Calu3 (cell line): Measurements from ENCODE around the gene ALDOA. TPM values are rescaled to one million over a fixed set of nuclear protein-coding genes. Genes with fewer than 3 reads are reported as not detected.
"Not testable (repeated sequence)": the region's sequence is repeated elsewhere in the genome, so short reads cannot be mapped to it uniquely, and the experiment has no call there.

Source experiments
- BruUV-seq: library from RNA; stranded (reverse); fragments of 400-500 nt; replicated peaks from 2 replicates; lab custom pipeline; 2021; lab: Mats Ljungman, UMichigan
- CTCF ChIA-PET: fragments of 300-600 bp; sonication (Branson Sonifier 250); formaldehyde crosslinking; loops from one replicate; lab custom pipeline; 2022; ENCODE audit warnings: antibody characterized with exemption; lab: Charles Lee
- DNase-seq: peaks from one replicate; pipeline ENCODE4 v3.0.0; 2022
- H3K27ac Mint-ChIP-seq: one replicate; pipeline ENCODE4 v1.8.0; 2022; ENCODE audit warnings: mixed read lengths; ENCODE audit not compliant: unreplicated experiment
- H3K27me3 Mint-ChIP-seq: one replicate; pipeline ENCODE4 v1.8.0; 2022; ENCODE audit warnings: mixed read lengths; ENCODE audit not compliant: unreplicated experiment
- H3K36me3 Mint-ChIP-seq: one replicate; pipeline ENCODE4 v1.8.0; 2022; ENCODE audit warnings: mild to moderate bottlenecking, moderate library complexity, mixed read lengths; ENCODE audit not compliant: insufficient read depth, unreplicated experiment
- H3K4me1 Mint-ChIP-seq: one replicate; pipeline ENCODE4 v1.8.0; 2022; ENCODE audit warnings: mild to moderate bottlenecking, low read depth, mixed read lengths; ENCODE audit not compliant: unreplicated experiment
- H3K4me3 Mint-ChIP-seq: one replicate; pipeline ENCODE4 v1.8.0; 2022; ENCODE audit warnings: mild to moderate bottlenecking, low read depth, moderate library complexity, mixed read lengths; ENCODE audit not compliant: unreplicated experiment
- H3K9me3 Mint-ChIP-seq: one replicate; pipeline ENCODE4 v1.8.0; 2022; ENCODE audit warnings: low read depth, mixed read lengths; ENCODE audit not compliant: unreplicated experiment
- intact Hi-C: fragments of 100-400 bp; cut with micrococcal nuclease; formaldehyde crosslinking; loops from one replicate; pipeline ENCODE4 v1.10.0; 2022; ENCODE audit not compliant: unreplicated experiment
- total RNA-seq: library from RNA; stranded (reverse); gene quantifications from 2 replicates; pipeline ENCODE4 v1.2.3, GENCODE V29; 2022
- TF ChIP-seq, protein P1 (sequence below): fragments of 200-600 bp; IDR thresholded peaks from one replicate; pipeline ENCODE4 v1.8.0; 2022; ENCODE audit warnings: antibody characterized with exemption; ENCODE audit not compliant: unreplicated experiment

Gene ALDOA
- total RNA-seq, 1 experiment from 2014 or later: 1,562 TPM

DNA sequence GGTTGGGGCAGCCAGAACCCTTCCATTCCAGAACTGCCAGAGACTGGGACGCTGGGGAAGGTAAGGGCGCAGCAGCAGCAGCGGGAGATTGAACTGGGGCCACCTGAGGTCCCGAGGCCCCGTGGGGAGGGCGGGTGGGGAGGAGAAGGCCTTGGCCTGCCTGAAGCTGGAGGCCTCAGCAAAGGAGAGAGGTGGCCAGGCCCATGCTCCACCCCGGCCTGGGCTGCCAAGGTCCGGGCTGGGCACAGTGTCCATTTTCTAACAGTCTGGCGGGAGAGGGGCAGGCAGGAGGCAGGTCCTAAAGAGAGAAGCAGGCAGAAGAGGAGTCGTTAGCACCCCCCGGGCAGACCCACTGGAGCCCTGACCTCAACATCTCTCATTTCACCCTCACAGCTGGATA lies 48.9 kb downstream of the ALDOA start:
- H3K9me3 Mint-ChIP-seq: no peaks in the 10 kb centered on the region
- no TSS peak for BruUV-seq
- no peak for DNase-seq
- TF ChIP-seq, protein P1, sequence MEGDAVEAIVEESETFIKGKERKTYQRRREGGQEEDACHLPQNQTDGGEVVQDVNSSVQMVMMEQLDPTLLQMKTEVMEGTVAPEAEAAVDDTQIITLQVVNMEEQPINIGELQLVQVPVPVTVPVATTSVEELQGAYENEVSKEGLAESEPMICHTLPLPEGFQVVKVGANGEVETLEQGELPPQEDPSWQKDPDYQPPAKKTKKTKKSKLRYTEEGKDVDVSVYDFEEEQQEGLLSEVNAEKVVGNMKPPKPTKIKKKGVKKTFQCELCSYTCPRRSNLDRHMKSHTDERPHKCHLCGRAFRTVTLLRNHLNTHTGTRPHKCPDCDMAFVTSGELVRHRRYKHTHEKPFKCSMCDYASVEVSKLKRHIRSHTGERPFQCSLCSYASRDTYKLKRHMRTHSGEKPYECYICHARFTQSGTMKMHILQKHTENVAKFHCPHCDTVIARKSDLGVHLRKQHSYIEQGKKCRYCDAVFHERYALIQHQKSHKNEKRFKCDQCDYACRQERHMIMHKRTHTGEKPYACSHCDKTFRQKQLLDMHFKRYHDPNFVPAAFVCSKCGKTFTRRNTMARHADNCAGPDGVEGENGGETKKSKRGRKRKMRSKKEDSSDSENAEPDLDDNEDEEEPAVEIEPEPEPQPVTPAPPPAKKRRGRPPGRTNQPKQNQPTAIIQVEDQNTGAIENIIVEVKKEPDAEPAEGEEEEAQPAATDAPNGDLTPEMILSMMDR: no peak
- H3K36me3 Mint-ChIP-seq: peaks cover 29% of the 10 kb centered on the region
- CTCF ChIA-PET: no interaction called here
- no peak overlapping the region for H3K4me3 Mint-ChIP-seq
- peak overlapping the region; percentile 64 for H3K27ac Mint-ChIP-seq
- intact Hi-C loops: no loop called here
- peaks cover 36% of the 10 kb centered on the region for H3K4me1 Mint-ChIP-seq
- H3K27me3 Mint-ChIP-seq: no peaks in the 10 kb centered on the region

DNA sequence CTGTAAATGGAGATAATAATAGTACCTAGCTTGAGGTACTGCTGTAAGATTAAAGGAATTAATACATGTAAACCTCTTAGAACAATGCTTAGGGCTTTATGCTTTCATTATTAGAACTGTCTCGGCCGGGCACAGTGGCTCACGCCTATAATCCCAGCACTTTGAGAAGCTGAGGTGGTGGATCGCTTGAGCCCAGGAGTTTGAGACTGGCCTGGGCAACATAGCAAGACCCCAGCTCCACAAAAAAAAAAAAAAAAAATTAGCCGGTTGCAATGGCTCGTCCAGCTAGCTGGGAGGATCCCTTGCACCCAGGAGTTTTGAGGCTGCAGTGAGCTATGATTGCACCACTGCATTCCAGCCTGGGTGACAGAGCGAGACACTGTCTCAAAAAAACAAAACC lies 49.3 kb downstream of the ALDOA start:
- CTCF ChIA-PET, H3K27ac Mint-ChIP-seq, intact Hi-C loops, BruUV-seq, H3K9me3 Mint-ChIP-seq, H3K27me3 Mint-ChIP-seq, H3K4me3 Mint-ChIP-seq, DNase-seq: not testable (repeated sequence)
- peaks cover 40% of the 10 kb centered on the region for H3K4me1 Mint-ChIP-seq
- peaks cover 33% of the 10 kb centered on the region for H3K36me3 Mint-ChIP-seq

DNA sequence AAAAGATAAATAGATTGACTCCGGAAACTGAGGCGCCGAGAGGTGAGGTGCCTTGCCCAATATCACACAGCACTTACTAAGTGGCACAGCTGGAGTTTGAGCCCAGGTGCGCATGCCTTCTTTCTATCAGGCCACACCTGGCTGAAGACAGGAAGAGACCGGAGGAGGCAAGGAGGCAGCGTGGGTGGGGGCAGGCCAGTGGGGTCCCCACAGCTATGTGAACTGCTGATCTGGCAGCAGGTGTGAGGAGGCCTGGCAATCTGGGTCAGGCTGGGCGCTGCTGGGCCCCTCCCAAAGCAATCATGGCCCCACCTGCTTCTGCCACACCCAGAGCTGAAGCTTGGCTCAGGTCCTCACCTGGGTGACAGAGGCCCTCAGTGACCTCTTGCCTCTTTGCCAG lies 49.7 kb downstream of the ALDOA start:
- TF ChIP-seq, protein P1: no peak
- Mint-ChIP-seq H3K4me3 (no peak overlapping the region), H3K27me3 (no peaks in the 10 kb centered on the region), H3K9me3 (no peaks in the 10 kb centered on the region), H3K4me1 (peaks cover 44% of the 10 kb centered on the region), H3K36me3 (peaks cover 37% of the 10 kb centered on the region), H3K27ac (no peak overlapping the region)
- CTCF ChIA-PET: interaction anchor here (1.0 kb wide), 1 partner anchor 23 kb away, joined by 6 read pairs; no protein-coding TSS in a partner anchor
- intact Hi-C loops: no loop called here
- DNase-seq: peak; percentile 42
- no TSS peak for BruUV-seq

DNA sequence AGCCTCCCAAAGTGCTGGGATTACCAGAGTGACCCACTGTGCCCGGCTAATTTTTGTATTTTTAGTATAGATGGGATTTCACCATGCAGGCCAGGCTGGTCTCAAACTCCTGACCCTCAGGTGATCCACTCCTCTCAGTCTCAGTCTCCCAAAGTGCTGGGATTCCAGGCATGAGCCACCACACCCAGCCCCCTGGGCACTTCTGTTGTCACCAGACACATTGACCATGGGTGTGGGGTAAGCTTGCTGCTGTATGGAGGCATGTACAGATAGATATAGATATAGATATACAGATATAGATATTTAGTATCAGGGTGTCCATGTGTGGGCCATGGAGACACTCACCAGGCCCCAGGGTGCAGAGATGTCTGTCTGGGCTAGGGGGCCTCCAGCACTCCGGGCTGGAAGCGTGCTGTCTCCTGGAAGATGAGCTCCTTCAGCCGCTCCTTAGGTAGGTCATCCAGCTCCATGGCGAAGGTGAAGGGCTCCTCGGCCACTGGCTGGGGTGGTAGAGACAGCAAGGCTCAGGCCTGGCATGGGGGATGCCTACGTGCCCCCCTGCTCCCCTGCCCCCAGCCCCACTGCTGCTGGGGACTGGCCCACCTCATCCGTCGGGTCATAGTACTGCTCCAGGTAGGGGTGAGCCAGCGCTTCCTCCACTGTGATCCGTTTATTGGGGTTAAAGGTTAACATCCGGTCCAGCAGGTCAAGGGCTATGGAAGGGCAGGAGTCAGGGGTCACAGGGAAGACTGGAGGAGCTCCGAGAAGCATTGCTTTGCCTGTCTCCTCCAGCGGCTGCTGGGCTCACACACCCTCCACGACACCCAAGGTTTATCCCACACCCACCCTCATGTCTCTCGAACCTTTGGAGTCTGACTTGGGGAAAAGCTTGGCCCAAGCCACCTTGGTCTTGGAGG lies 51.0 kb downstream of the ALDOA start:
- Mint-ChIP-seq H3K9me3 (no peaks in the 10 kb centered on the region), H3K27ac (no peak overlapping the region), H3K4me3 (no peak overlapping the region), H3K4me1 (peaks cover 55% of the 10 kb centered on the region), H3K27me3 (no peaks in the 10 kb centered on the region), H3K36me3 (peaks cover 43% of the 10 kb centered on the region)
- CTCF ChIA-PET: interaction anchor here (1.0 kb wide), 1 partner anchor 24 kb away, joined by 6 read pairs; no protein-coding TSS in a partner anchor
- intact Hi-C loops: no loop called here
- TF ChIP-seq, protein P1: no peak
- no peak for DNase-seq
- no TSS peak for BruUV-seq

DNA sequence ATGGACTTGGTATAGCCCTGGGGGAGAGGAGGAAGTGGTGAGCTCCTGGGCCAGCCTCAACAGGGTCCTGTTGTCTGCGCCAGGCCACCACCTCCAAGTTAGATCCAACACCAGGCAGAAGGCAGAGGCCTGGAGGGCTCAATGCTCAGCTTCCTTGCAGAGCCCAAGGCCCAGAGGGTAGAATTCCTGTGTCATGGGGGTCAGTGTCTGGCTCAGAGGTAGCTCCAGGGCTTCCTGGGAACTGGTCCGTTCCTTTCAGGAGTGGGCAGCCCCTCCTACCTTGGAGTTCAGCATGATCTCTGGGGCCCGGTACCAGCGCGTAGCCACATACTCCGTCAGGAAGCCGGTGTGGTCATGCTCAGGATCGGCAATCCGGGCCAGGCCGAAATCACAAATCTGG lies 52.2 kb downstream of the ALDOA start:
- TF ChIP-seq, protein P1: no peak

More for the DNA sequence above, 52.2 kb downstream of the ALDOA start:
- no peaks in the 10 kb centered on the region for H3K9me3 Mint-ChIP-seq
- peaks cover 60% of the 10 kb centered on the region for H3K4me1 Mint-ChIP-seq
- CTCF ChIA-PET: no interaction called here
- H3K36me3 Mint-ChIP-seq: peaks cover 55% of the 10 kb centered on the region
- no peak overlapping the region for H3K27ac Mint-ChIP-seq
- BruUV-seq: no TSS peak
- DNase-seq: no peak
- H3K4me3 Mint-ChIP-seq: no peak overlapping the region
- intact Hi-C loops: no loop called here
- H3K27me3 Mint-ChIP-seq: no peaks in the 10 kb centered on the region
